Parathyroid adenoma (tissue), 2 donors: ENCODE measurements around the gene PHC1.

Experiments used
- H2AFZ ChIP-seq: fragments of 300-600 bp; sonication (generic); one replicate; pipeline ENCODE4 v1.7.0; 2017; ENCODE audit warnings: antibody characterized with exemption, mild to moderate bottlenecking
- H3K27ac ChIP-seq: fragments of 300-600 bp; sonication (generic); one replicate; pipeline ENCODE4 v1.7.0; 2017
- H3K27me3 ChIP-seq: fragments of 300-600 bp; sonication (generic); one replicate; pipeline ENCODE4 v1.7.0; 2017; ENCODE audit warnings: low read length; ENCODE audit not compliant: control insufficient read depth, insufficient read depth
- H3K36me3 ChIP-seq: fragments of 300-600 bp; sonication (generic); one replicate; pipeline ENCODE4 v1.7.0; 2017; ENCODE audit warnings: low read length; ENCODE audit not compliant: control insufficient read depth, insufficient read depth
- H3K4me1 ChIP-seq: fragments of 300-600 bp; sonication (generic); one replicate; pipeline ENCODE4 v1.7.0; 2017; ENCODE audit warnings: control low read depth
- H3K4me2 ChIP-seq: fragments of 300-600 bp; sonication (generic); one replicate; pipeline ENCODE4 v1.7.0; 2017; ENCODE audit warnings: low read length
- H3K4me3 ChIP-seq: fragments of 300-600 bp; sonication (generic); one replicate; pipeline ENCODE4 v1.7.0; 2017; ENCODE audit warnings: low read depth, low read length
- H3K79me2 ChIP-seq: fragments of 300-600 bp; sonication (generic); one replicate; pipeline ENCODE4 v1.7.0; 2017; ENCODE audit warnings: control low read depth
- H3K9ac ChIP-seq: fragments of 300-600 bp; sonication (generic); one replicate; pipeline ENCODE4 v1.7.0; 2017; ENCODE audit warnings: mild to moderate bottlenecking
- H3K9me3 ChIP-seq: fragments of 300-600 bp; sonication (generic); one replicate; pipeline ENCODE4 v1.7.0; 2017; ENCODE audit warnings: low read length; ENCODE audit not compliant: control insufficient read depth
- CTCF ChIP-seq: fragments of 300-600 bp; sonication (generic); IDR thresholded peaks from one replicate; pipeline ENCODE4 v1.7.0; 2017; ENCODE audit warnings: antibody characterized with exemption, mild to moderate bottlenecking
- donor health status: primary hyperparathyroidism.

PHC1 gene

GRCh38 chr12:8958066-8958465 is 43.8 kb downstream of the PHC1 start:
- Histone ChIP-seq H3K9me3 (no peaks in the 10 kb centered on the region), H3K27ac (no peak overlapping the region), H3K27me3 (no peaks in the 10 kb centered on the region), H3K4me1 (no peaks in the 10 kb centered on the region), H3K9ac (no peak overlapping the region), H3K4me2 (no peak overlapping the region), H3K36me3 (no peaks in the 10 kb centered on the region), H3K4me3 (no peak overlapping the region), H3K79me2 (no peaks in the 10 kb centered on the region), H2AFZ (no peak overlapping the region)
- no peak for TF ChIP-seq CTCF

GRCh38 chr12:8960176-8960575 is 45.9 kb downstream of the PHC1 start:
- H3K27me3 ChIP-seq = no peaks in the 10 kb centered on the region
- no peak overlapping the region for H3K27ac ChIP-seq
- no peak for TF ChIP-seq CTCF
- H3K9me3 ChIP-seq = no peaks in the 10 kb centered on the region
- H3K4me1 ChIP-seq = no peaks in the 10 kb centered on the region
- H3K4me3 ChIP-seq = no peak overlapping the region
- H3K79me2 ChIP-seq = no peaks in the 10 kb centered on the region
- H3K9ac ChIP-seq = no peak overlapping the region
- H3K4me2 ChIP-seq = no peak overlapping the region
- H2AFZ ChIP-seq = no peak overlapping the region
- H3K36me3 ChIP-seq = no peaks in the 10 kb centered on the region

GRCh38 chr12:8968761-8969160 is 54.5 kb downstream of the PHC1 start:
- Histone ChIP-seq H2AFZ (no peak overlapping the region), H3K4me3 (no peak overlapping the region), H3K4me1 (no peaks in the 10 kb centered on the region), H3K27me3 (no peaks in the 10 kb centered on the region), H3K9ac (no peak overlapping the region), H3K79me2 (no peaks in the 10 kb centered on the region), H3K27ac (no peak overlapping the region), H3K36me3 (no peaks in the 10 kb centered on the region), H3K9me3 (no peaks in the 10 kb centered on the region), H3K4me2 (no peak overlapping the region)
- TF ChIP-seq CTCF = no peak

- H2AFZ ChIP-seq = no peak overlapping the region
- H3K4me2 ChIP-seq = no peak overlapping the region
- TF ChIP-seq CTCF = no peak
- H3K27ac ChIP-seq = no peak overlapping the region
- no peaks in the 10 kb centered on the region for H3K4me1 ChIP-seq
- H3K9me3 ChIP-seq = no peaks in the 10 kb centered on the region
- H3K27me3 ChIP-seq = no peaks in the 10 kb centered on the region
- H3K4me3 ChIP-seq = no peak overlapping the region
- H3K9ac ChIP-seq = no peak overlapping the region
- H3K36me3 ChIP-seq = no peaks in the 10 kb centered on the region
- H3K79me2 ChIP-seq = no peaks in the 10 kb centered on the region
Measured at GRCh38 chr12:8969861-8970411, 55.6 kb downstream of the PHC1 start.

GRCh38 chr12:8970432-8970831 is 56.1 kb downstream of the PHC1 start:
- H3K4me3 ChIP-seq = no peak overlapping the region
- no peak overlapping the region for H2AFZ ChIP-seq
- H3K9ac ChIP-seq = no peak overlapping the region
- TF ChIP-seq CTCF = no peak
- no peaks in the 10 kb centered on the region for H3K27me3 ChIP-seq
- no peaks in the 10 kb centered on the region for H3K79me2 ChIP-seq
- no peak overlapping the region for H3K4me2 ChIP-seq
- no peak overlapping the region for H3K27ac ChIP-seq
- H3K36me3 ChIP-seq = no peaks in the 10 kb centered on the region
- H3K4me1 ChIP-seq = no peaks in the 10 kb centered on the region
- H3K9me3 ChIP-seq = no peaks in the 10 kb centered on the region
